ENCODE measurements around the gene CLK3.
"Not testable (repeated sequence)": the region's sequence is repeated elsewhere in the genome, so short reads cannot be mapped to it uniquely, and the experiment has no call there.

The CLK3 gene

GRCh38 chr15:74595271-74595670, 20.4 kb upstream of the CLK3 start:
- Histone ChIP-seq H3K4me3 (ENCODE audit: low read length) (no peak overlapping the region), H3K36me3 (replicated peaks; ENCODE audit: low read depth, low read length) (peaks cover 58% of the 10 kb centered on the region), H3K9ac (ENCODE audit: low read length) (no peak overlapping the region), H3K27me3 (ENCODE audit: low read depth, low read length) (no peaks in the 10 kb centered on the region), H4K20me1 (ENCODE audit: insufficient read depth, low read length) (peaks cover 4% of the 10 kb centered on the region; the same call in 1 of the 2 replicates), H3K27ac (ENCODE audit: low read length) (no peak overlapping the region), H3K4me2 (ENCODE audit: low read length) (no peak overlapping the region), H3K79me2 (ENCODE audit: low read length) (no peaks in the 10 kb centered on the region), H3K9me3 (ENCODE audit: insufficient read depth, low read length) (no peaks in the 10 kb centered on the region), H3K4me1 (ENCODE audit: low read length) (no peaks in the 10 kb centered on the region), H2AFZ (ENCODE audit: low read depth, low read length) (no peak overlapping the region)
- TF ChIP-seq, protein P1, sequence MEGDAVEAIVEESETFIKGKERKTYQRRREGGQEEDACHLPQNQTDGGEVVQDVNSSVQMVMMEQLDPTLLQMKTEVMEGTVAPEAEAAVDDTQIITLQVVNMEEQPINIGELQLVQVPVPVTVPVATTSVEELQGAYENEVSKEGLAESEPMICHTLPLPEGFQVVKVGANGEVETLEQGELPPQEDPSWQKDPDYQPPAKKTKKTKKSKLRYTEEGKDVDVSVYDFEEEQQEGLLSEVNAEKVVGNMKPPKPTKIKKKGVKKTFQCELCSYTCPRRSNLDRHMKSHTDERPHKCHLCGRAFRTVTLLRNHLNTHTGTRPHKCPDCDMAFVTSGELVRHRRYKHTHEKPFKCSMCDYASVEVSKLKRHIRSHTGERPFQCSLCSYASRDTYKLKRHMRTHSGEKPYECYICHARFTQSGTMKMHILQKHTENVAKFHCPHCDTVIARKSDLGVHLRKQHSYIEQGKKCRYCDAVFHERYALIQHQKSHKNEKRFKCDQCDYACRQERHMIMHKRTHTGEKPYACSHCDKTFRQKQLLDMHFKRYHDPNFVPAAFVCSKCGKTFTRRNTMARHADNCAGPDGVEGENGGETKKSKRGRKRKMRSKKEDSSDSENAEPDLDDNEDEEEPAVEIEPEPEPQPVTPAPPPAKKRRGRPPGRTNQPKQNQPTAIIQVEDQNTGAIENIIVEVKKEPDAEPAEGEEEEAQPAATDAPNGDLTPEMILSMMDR (IDR thresholded peaks at IDR 0.05; ENCODE audit: low read depth, low read length): no peak
- TF ChIP-seq EZH2phosphoT487 (IDR thresholded peaks at IDR 0.05; ENCODE audit: low read depth): no peak

- not testable (repeated sequence) for H3K27ac ChIP-seq (ENCODE audit: low read length); H3K79me2 ChIP-seq (ENCODE audit: low read length); H3K4me2 ChIP-seq (ENCODE audit: low read length); H3K9ac ChIP-seq (ENCODE audit: low read length); H4K20me1 ChIP-seq (ENCODE audit: insufficient read depth, low read length); H3K4me1 ChIP-seq (ENCODE audit: low read length); H2AFZ ChIP-seq (ENCODE audit: low read depth, low read length); H3K4me3 ChIP-seq (ENCODE audit: low read length); H3K27me3 ChIP-seq (ENCODE audit: low read depth, low read length); H3K9me3 ChIP-seq (ENCODE audit: insufficient read depth, low read length)
- H3K36me3 ChIP-seq (replicated peaks; ENCODE audit: low read depth, low read length): peaks cover 51% of the 10 kb centered on the region
Measured at GRCh38 chr15:74596736-74597135, 18.9 kb upstream of the CLK3 start.

- H3K4me2 ChIP-seq (ENCODE audit: low read length); H3K9me3 ChIP-seq (ENCODE audit: insufficient read depth, low read length); H3K9ac ChIP-seq (ENCODE audit: low read length); H3K27ac ChIP-seq (ENCODE audit: low read length); H2AFZ ChIP-seq (ENCODE audit: low read depth, low read length); H3K79me2 ChIP-seq (ENCODE audit: low read length); H3K4me1 ChIP-seq (ENCODE audit: low read length); H3K27me3 ChIP-seq (ENCODE audit: low read depth, low read length); H3K4me3 ChIP-seq (ENCODE audit: low read length); H4K20me1 ChIP-seq (ENCODE audit: insufficient read depth, low read length): not testable (repeated sequence)
- H3K36me3 ChIP-seq (replicated peaks; ENCODE audit: low read depth, low read length): peaks cover 46% of the 10 kb centered on the region
Measured at GRCh38 chr15:74597146-74597705, 18.4 kb upstream of the CLK3 start.

DNA sequence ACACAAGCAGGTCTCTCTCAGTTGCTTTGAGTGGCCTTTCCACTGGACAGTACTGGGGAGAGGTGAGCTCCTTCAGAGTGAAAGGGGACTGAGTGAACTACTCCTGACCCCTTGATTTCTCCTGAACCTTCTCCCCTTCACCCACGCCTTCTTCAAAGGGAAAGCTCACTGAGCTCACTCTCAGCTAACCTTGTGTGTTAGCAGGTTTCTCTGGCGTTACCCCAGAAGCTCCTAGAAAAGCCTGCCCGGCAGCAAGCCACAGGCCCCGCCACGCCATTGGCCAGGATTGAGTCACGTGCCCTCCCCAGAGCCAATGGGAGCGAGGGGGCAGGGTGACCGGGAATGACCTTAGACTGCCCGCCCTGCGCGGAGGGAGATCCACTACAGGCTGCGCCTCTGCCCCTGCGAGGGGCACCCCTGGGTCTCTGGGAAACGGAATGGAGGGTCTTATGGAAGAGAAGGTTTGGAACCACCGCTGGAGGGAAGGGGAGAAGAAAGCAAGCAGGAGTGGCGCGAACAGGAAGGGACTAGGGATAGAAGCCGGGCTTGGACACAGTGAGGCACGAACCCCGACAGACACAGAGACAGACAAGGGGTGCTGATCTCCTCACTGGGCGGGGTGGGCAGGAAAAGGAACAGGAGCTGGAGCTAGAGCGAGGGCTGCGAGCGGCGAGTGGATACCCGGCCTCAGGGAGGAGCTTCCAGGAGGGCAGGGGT, 17.4 kb upstream of the CLK3 start:
- Histone ChIP-seq H3K4me3 (ENCODE audit: low read length) (no peak overlapping the region), H3K9ac (ENCODE audit: low read length) (no peak overlapping the region), H2AFZ (ENCODE audit: low read depth, low read length) (no peak overlapping the region), H3K9me3 (ENCODE audit: insufficient read depth, low read length) (no peaks in the 10 kb centered on the region), H3K36me3 (replicated peaks; ENCODE audit: low read depth, low read length) (peaks cover 35% of the 10 kb centered on the region), H3K27ac (ENCODE audit: low read length) (no peak overlapping the region), H3K27me3 (ENCODE audit: low read depth, low read length) (no peaks in the 10 kb centered on the region), H4K20me1 (ENCODE audit: insufficient read depth, low read length) (peaks cover 4% of the 10 kb centered on the region; the same call in 1 of the 2 replicates), H3K79me2 (ENCODE audit: low read length) (no peaks in the 10 kb centered on the region), H3K4me2 (ENCODE audit: low read length) (no peak overlapping the region), H3K4me1 (ENCODE audit: low read length) (no peaks in the 10 kb centered on the region)
- TF ChIP-seq, protein P1 (IDR thresholded peaks at IDR 0.05; ENCODE audit: low read depth, low read length): no peak
- TF ChIP-seq EZH2phosphoT487 (IDR thresholded peaks at IDR 0.05; ENCODE audit: low read depth): no peak

DNA sequence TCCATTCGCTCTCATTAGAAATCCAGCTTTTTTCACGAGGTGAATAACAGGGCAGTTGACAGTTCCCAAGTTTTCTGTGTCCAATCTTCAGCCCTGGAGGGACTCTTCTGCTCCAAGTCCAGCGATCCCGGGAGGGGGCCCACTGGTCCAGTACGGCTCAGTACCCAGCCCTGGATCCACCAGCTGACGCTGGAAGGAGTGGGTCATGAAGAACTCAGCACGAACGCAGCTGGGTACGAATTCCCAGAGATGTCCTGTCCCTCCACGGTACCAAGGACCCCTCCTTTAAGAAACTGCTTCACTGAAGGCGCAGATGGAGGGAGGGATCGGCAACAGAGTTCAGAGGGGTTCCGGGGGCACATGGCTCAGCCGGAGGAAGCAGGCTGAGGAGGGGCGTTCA, 16.5 kb upstream of the CLK3 start:
- Histone ChIP-seq H3K36me3 (replicated peaks; ENCODE audit: low read depth, low read length) (peaks cover 31% of the 10 kb centered on the region), H3K4me3 (ENCODE audit: low read length) (no peak overlapping the region), H3K27ac (ENCODE audit: low read length) (no peak overlapping the region), H3K79me2 (ENCODE audit: low read length) (no peaks in the 10 kb centered on the region), H3K9ac (ENCODE audit: low read length) (no peak overlapping the region), H2AFZ (ENCODE audit: low read depth, low read length) (no peak overlapping the region), H3K27me3 (ENCODE audit: low read depth, low read length) (no peaks in the 10 kb centered on the region), H3K4me1 (ENCODE audit: low read length) (no peaks in the 10 kb centered on the region), H3K9me3 (ENCODE audit: insufficient read depth, low read length) (no peaks in the 10 kb centered on the region), H3K4me2 (ENCODE audit: low read length) (no peak overlapping the region), H4K20me1 (ENCODE audit: insufficient read depth, low read length) (peaks cover 4% of the 10 kb centered on the region; the same call in 1 of the 2 replicates)
- TF ChIP-seq EZH2phosphoT487 (IDR thresholded peaks at IDR 0.05; ENCODE audit: low read depth): no peak
- TF ChIP-seq, protein P1 (IDR thresholded peaks at IDR 0.05; ENCODE audit: low read depth, low read length): no peak
